Bronchial epithelial cell (primary cell): ENCODE measurements around the gene KRT12. TPM values are rescaled to one million over a fixed set of nuclear protein-coding genes. Genes with fewer than 3 reads are reported as not detected.

Experiments
- DNase-seq: peaks from one replicate; pipeline ENCODE4 v3.0.0-alpha.2; 2010; ENCODE audit warnings: low read depth
- FAIRE-seq: peaks from 2 replicates; lab custom pipeline; 2011; peaks lifted over from hg19 to GRCh38; lab: Jason Lieb, UNC
- H3K27me3 ChIP-seq: 2 replicates; pipeline ENCODE4 v1.5.1; 2011; ENCODE audit warnings: low read length; ENCODE audit not compliant: control insufficient read depth, insufficient read depth
- H3K36me3 ChIP-seq: 2 replicates; pipeline ENCODE4 v1.5.1; 2011; ENCODE audit warnings: low read length; ENCODE audit not compliant: control insufficient read depth, insufficient read depth
- H3K4me3 ChIP-seq: 2 replicates; pipeline ENCODE4 v1.5.1; 2011; ENCODE audit warnings: mild to moderate bottlenecking, low read depth, low read length, control low read depth
- CTCF ChIP-seq: IDR thresholded peaks from 2 replicates; pipeline ENCODE4 v1.5.1; 2011; ENCODE audit warnings: mild to moderate bottlenecking, moderate library complexity, low read length, control low read depth, inconsistent platforms; ENCODE audit not compliant: insufficient read depth, severe bottlenecking
- total RNA-seq: library from RNA; depleted of rRNA; stranded (reverse); fragments of >200 nt; gene quantifications from 2 replicates; pipeline ENCODE4 v1.2.1, GENCODE V29; 2014

The KRT12 gene
- total RNA-seq, 1 donor from 2014 or later, result not detected

GRCh38 chr17:40828454-40829044 lies 38.5 kb downstream of the KRT12 start:
- FAIRE-seq, result no peak
- Histone ChIP-seq H3K27me3 (no peaks in the 10 kb centered on the region), H3K36me3 (no peaks in the 10 kb centered on the region), H3K4me3 (no peak overlapping the region)
- TF ChIP-seq CTCF, result no peak
- no peak for DNase-seq

GRCh38 chr17:40827746-40828453 lies 39.1 kb downstream of the KRT12 start:
- no peaks in the 10 kb centered on the region for H3K36me3 ChIP-seq
- FAIRE-seq, result no peak
- H3K27me3 ChIP-seq, result no peaks in the 10 kb centered on the region
- no peak for TF ChIP-seq CTCF
- H3K4me3 ChIP-seq, result no peak overlapping the region
- no peak for DNase-seq

- DNase-seq (no peak), FAIRE-seq (no peak)
- Histone ChIP-seq H3K27me3 (no peaks in the 10 kb centered on the region), H3K36me3 (no peaks in the 10 kb centered on the region), H3K4me3 (no peak overlapping the region)
- no peak for TF ChIP-seq CTCF
Observed at GRCh38 chr17:40825599-40825998, 41.4 kb downstream of the KRT12 start.

GRCh38 chr17:40824015-40824832 lies 42.8 kb downstream of the KRT12 start:
- Histone ChIP-seq H3K36me3 (no peaks in the 10 kb centered on the region), H3K27me3 (no peaks in the 10 kb centered on the region), H3K4me3 (no peak overlapping the region)
- TF ChIP-seq CTCF, result no peak
- no peak for DNase-seq
- no peak for FAIRE-seq

GRCh38 chr17:40822132-40822812 lies 44.8 kb downstream of the KRT12 start, which contains the start of gene KRT10:
Gene KRT10 (minus strand): TSS chr17:40822614. CDS start chr17:40822585, 29 bp downstream.
- DNase-seq (no peak), FAIRE-seq (no peak)
- no peaks in the 10 kb centered on the region for H3K27me3 ChIP-seq
- H3K4me3 ChIP-seq, result no peak within 1 kb of the TSS
- peaks cover 2% of the 10 kb centered on the region for H3K36me3 ChIP-seq
- TF ChIP-seq CTCF, result no peak
